Measurements from ENCODE around the gene CIT.

Gene CIT, protein sequence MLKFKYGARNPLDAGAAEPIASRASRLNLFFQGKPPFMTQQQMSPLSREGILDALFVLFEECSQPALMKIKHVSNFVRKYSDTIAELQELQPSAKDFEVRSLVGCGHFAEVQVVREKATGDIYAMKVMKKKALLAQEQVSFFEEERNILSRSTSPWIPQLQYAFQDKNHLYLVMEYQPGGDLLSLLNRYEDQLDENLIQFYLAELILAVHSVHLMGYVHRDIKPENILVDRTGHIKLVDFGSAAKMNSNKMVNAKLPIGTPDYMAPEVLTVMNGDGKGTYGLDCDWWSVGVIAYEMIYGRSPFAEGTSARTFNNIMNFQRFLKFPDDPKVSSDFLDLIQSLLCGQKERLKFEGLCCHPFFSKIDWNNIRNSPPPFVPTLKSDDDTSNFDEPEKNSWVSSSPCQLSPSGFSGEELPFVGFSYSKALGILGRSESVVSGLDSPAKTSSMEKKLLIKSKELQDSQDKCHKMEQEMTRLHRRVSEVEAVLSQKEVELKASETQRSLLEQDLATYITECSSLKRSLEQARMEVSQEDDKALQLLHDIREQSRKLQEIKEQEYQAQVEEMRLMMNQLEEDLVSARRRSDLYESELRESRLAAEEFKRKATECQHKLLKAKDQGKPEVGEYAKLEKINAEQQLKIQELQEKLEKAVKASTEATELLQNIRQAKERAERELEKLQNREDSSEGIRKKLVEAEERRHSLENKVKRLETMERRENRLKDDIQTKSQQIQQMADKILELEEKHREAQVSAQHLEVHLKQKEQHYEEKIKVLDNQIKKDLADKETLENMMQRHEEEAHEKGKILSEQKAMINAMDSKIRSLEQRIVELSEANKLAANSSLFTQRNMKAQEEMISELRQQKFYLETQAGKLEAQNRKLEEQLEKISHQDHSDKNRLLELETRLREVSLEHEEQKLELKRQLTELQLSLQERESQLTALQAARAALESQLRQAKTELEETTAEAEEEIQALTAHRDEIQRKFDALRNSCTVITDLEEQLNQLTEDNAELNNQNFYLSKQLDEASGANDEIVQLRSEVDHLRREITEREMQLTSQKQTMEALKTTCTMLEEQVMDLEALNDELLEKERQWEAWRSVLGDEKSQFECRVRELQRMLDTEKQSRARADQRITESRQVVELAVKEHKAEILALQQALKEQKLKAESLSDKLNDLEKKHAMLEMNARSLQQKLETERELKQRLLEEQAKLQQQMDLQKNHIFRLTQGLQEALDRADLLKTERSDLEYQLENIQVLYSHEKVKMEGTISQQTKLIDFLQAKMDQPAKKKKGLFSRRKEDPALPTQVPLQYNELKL (N-terminal part only)

DNA sequence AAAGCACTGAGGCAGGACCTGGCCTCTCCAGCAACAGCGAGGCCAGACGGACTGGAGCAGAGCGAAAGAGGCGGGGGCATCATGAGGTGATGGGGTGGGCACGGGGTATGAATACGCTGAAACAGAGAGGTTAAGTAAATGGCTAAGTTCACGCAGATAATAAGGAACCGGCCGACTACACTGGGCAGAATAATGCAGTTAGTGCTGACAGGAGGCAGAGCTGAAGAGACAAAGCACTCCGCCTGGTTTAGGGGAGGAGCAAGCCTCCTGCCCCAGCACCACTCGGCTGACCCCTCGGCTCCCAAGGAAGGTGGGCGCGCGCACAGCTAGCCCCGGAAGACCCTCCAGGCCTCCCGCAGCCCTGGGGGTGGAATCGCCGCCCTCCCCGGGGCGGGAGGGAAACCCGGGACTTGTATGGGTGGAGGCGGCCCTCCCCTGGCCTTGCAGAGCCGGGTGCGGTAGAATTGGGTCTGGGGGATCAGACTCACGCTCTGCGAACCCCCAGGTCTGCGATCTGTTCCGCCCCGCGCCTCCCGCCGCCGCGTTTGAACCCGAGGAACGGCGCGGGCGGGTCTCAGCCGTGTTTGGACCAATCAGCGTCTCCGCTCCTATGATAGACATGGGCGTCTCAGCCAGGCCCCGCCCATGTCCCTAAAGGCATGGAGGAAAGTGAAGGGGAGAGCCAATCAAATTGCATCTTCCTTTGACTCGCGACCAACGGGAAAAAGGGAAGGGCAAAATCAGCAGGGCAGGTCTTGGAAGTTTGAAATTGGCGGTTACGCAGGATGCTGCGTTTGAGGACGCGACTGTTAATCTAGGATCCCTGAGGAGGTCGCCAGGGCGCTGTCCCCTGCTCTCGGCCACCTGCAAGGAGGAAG, at the start of gene CIT:
Gene CIT (minus strand): TSS at position 560 of the 878 bp plus-strand sequence. CDS start 1,152 bp downstream, outside the sequence.
- Histone ChIP-seq H2AFZ (ENCODE audit: low read length) (peak within 1 kb of the TSS; percentile 22; the same call in 1 of the 2 replicates), H3K27ac (ENCODE audit: low read depth, low read length, poor library complexity, severe bottlenecking) (peak within 1 kb of the TSS; percentile 6), H3F3A (ENCODE audit: insufficient read depth, low read length) (no peaks in the 10 kb centered on the region), H3K4me1 (ENCODE audit: insufficient read depth, low read length, severe bottlenecking) (peaks cover 14% of the 10 kb centered on the region), H3K9me3 (ENCODE audit: low read length) (no peaks in the 10 kb centered on the region), H3K79me2 (ENCODE audit: insufficient read depth, low read length) (peaks cover 7% of the 10 kb centered on the region; the same call in 1 of the 2 replicates), H3K9me2 (ENCODE audit: low read depth, low read length) (no peaks in the 10 kb centered on the region), H3K4me3 (ENCODE audit: low read depth, low read length, poor library complexity, severe bottlenecking) (peak within 1 kb of the TSS; percentile 83), H3K4me2 (ENCODE audit: low read length) (peak within 1 kb of the TSS; percentile 92), H4K20me1 (ENCODE audit: insufficient read depth, low read length) (no peaks in the 10 kb centered on the region), H3K27me3 (ENCODE audit: insufficient read depth, low read length) (no peaks in the 10 kb centered on the region), H3K9ac (ENCODE audit: low read length) (peak within 1 kb of the TSS; percentile 84), H3K36me3 (ENCODE audit: insufficient read depth, low read length) (peaks cover 26% of the 10 kb centered on the region)
- TF ChIP-seq EZH2 (IDR thresholded peaks at IDR 0.05; ENCODE audit: borderline replicate concordance, low read length) = no peak
- TF ChIP-seq, protein P1, sequence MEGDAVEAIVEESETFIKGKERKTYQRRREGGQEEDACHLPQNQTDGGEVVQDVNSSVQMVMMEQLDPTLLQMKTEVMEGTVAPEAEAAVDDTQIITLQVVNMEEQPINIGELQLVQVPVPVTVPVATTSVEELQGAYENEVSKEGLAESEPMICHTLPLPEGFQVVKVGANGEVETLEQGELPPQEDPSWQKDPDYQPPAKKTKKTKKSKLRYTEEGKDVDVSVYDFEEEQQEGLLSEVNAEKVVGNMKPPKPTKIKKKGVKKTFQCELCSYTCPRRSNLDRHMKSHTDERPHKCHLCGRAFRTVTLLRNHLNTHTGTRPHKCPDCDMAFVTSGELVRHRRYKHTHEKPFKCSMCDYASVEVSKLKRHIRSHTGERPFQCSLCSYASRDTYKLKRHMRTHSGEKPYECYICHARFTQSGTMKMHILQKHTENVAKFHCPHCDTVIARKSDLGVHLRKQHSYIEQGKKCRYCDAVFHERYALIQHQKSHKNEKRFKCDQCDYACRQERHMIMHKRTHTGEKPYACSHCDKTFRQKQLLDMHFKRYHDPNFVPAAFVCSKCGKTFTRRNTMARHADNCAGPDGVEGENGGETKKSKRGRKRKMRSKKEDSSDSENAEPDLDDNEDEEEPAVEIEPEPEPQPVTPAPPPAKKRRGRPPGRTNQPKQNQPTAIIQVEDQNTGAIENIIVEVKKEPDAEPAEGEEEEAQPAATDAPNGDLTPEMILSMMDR (IDR thresholded peaks at IDR 0.05; ENCODE audit: low read length) = no peak

DNA sequence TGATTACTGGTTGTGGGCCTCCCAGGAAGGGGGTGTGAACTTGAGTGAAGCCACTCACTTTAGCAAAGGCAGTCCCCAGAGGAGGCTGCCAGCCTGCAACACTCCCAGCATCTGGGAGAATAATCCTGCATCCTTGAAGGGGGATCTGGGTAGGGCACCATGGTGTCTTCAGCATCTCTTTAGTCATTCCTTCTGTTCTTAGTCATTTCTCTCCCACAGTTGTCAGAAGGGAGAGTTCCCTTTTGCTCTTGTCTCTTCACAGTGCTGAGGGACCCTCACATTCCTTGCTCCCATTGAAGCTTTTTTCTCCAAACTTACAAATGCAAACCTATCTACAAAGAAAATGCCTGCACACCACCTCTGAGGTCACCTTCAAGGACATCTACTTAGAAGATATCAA, 48.1 kb upstream of the CIT start:
- Histone ChIP-seq H4K20me1 (ENCODE audit: insufficient read depth, low read length) (no peaks in the 10 kb centered on the region), H2AFZ (ENCODE audit: low read length) (no peak overlapping the region), H3F3A (ENCODE audit: insufficient read depth, low read length) (no peaks in the 10 kb centered on the region), H3K27ac (ENCODE audit: low read depth, low read length, poor library complexity, severe bottlenecking) (no peak overlapping the region), H3K27me3 (ENCODE audit: insufficient read depth, low read length) (0 out of 2 replicates have a peak, but pooled peaks cover 4% of the 10 kb centered on the region), H3K9me2 (ENCODE audit: low read depth, low read length) (no peaks in the 10 kb centered on the region), H3K4me2 (ENCODE audit: low read length) (no peak overlapping the region), H3K4me1 (ENCODE audit: insufficient read depth, low read length, severe bottlenecking) (no peaks in the 10 kb centered on the region), H3K4me3 (ENCODE audit: low read depth, low read length, poor library complexity, severe bottlenecking) (no peak overlapping the region), H3K79me2 (ENCODE audit: insufficient read depth, low read length) (no peaks in the 10 kb centered on the region), H3K36me3 (ENCODE audit: insufficient read depth, low read length) (no peaks in the 10 kb centered on the region), H3K9me3 (ENCODE audit: low read length) (no peaks in the 10 kb centered on the region), H3K9ac (ENCODE audit: low read length) (no peak overlapping the region)
- TF ChIP-seq, protein P1 (IDR thresholded peaks at IDR 0.05; ENCODE audit: low read length) = no peak
- no peak for TF ChIP-seq EZH2 (IDR thresholded peaks at IDR 0.05; ENCODE audit: borderline replicate concordance, low read length)

All from OCI-LY1 (cell line).